DND-41 (cell line): ENCODE measurements around the gene SHROOM3.

Experiments used
- ATAC-seq: fragments of 200-7000 bp; cut with Tn5 transposase; 3 replicates; pipeline ENCODE4 v1.9.1; 2021; ENCODE audit warnings: low read depth; ENCODE audit not compliant: insufficient read depth
- DNase-seq: peaks from one replicate; pipeline ENCODE4 v3.0.0-alpha.2; 2020
- H2AFZ ChIP-seq: 2 replicates; pipeline ENCODE4 v1.6.0; 2012; ENCODE audit warnings: low read depth, low read length
- H3K27ac ChIP-seq: 2 replicates; pipeline ENCODE4 v1.5.1; 2012; ENCODE audit warnings: low read length, inconsistent platforms
- H3K27me3 ChIP-seq: fragments of 200-600 bp; sonication (generic); 2 replicates; pipeline ENCODE4 v1.6.0; 2012; ENCODE audit warnings: low read length, mild to moderate bottlenecking, inconsistent platforms; ENCODE audit not compliant: insufficient read depth, poor library complexity
- H3K36me3 ChIP-seq: 2 replicates; pipeline ENCODE4 v1.5.1; 2012; ENCODE audit warnings: low read length, inconsistent platforms; ENCODE audit not compliant: insufficient read depth
- H3K4me1 ChIP-seq: 2 replicates; pipeline ENCODE4 v1.5.1; 2012; ENCODE audit warnings: mild to moderate bottlenecking, low read length; ENCODE audit not compliant: insufficient read depth
- H3K4me2 ChIP-seq: 2 replicates; pipeline ENCODE4 v1.6.0; 2012; ENCODE audit warnings: mild to moderate bottlenecking, moderate library complexity, low read length, inconsistent platforms; ENCODE audit not compliant: insufficient read depth
- H3K4me3 ChIP-seq, 2 experiments: fragments of 200-600 bp in 1 of 2; shearing (Covaris generic) in 1 of 2; 2 replicates each; pipeline ENCODE4 v1.5.1; 2012 to 2016; ENCODE audit warnings: inconsistent platforms in 2 of 2, low read length in 2 of 2, mild to moderate bottlenecking in 2 of 2, low read depth in 1 of 2, moderate library complexity in 1 of 2
- H3K79me2 ChIP-seq: 2 replicates; pipeline ENCODE4 v1.6.0; 2012; ENCODE audit warnings: low read length, inconsistent platforms; ENCODE audit not compliant: insufficient read depth
- H3K9ac ChIP-seq: 2 replicates; pipeline ENCODE4 v1.6.0; 2012; ENCODE audit warnings: low read depth, mild to moderate bottlenecking, inconsistent platforms, low read length, moderate library complexity
- H3K9me3 ChIP-seq: 2 replicates; pipeline ENCODE4 v1.5.1; 2012; ENCODE audit warnings: low read length, moderate library complexity, mild to moderate bottlenecking, inconsistent platforms; ENCODE audit not compliant: insufficient read depth, severe bottlenecking
- H4K20me1 ChIP-seq: 2 replicates; pipeline ENCODE4 v1.6.0; 2012; ENCODE audit warnings: low read length; ENCODE audit not compliant: insufficient read depth
- EZH2 ChIP-seq: IDR thresholded peaks from 3 replicates; pipeline ENCODE4 v1.6.1; 2012; ENCODE audit warnings: borderline replicate concordance, low read depth, mild to moderate bottlenecking, moderate library complexity, low read length, inconsistent platforms; ENCODE audit not compliant: severe bottlenecking
- TF ChIP-seq, protein P1 (sequence below): IDR thresholded peaks from 2 replicates; pipeline ENCODE4 v1.5.1; 2012; ENCODE audit warnings: borderline replicate concordance, low read length, moderate library complexity, mild to moderate bottlenecking; ENCODE audit not compliant: poor library complexity, severe bottlenecking; ENCODE audit errors: extremely low read depth

Gene SHROOM3

DNA sequence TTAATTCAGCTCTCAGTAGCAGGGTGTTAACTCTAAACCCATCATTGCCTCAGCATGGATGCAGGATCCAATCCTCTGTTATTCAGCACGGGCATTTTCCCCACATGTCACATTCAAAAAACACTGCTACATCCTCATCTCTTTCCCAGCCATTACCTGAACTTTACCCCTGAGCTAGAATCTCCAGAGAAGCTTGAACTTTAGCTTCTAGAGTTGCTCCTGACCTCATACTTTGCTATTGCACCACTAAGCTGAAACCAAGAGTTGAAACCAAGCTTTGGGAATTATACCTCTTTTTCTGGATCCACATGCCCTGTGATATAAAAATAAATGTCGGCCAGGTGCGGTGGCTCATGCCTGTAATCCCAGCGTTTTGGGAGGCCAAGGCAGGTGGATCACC, 90.7 kb downstream of the SHROOM3 start:
- DNase-seq (no peak), ATAC-seq (no peak)
- TF ChIP-seq, protein P1, sequence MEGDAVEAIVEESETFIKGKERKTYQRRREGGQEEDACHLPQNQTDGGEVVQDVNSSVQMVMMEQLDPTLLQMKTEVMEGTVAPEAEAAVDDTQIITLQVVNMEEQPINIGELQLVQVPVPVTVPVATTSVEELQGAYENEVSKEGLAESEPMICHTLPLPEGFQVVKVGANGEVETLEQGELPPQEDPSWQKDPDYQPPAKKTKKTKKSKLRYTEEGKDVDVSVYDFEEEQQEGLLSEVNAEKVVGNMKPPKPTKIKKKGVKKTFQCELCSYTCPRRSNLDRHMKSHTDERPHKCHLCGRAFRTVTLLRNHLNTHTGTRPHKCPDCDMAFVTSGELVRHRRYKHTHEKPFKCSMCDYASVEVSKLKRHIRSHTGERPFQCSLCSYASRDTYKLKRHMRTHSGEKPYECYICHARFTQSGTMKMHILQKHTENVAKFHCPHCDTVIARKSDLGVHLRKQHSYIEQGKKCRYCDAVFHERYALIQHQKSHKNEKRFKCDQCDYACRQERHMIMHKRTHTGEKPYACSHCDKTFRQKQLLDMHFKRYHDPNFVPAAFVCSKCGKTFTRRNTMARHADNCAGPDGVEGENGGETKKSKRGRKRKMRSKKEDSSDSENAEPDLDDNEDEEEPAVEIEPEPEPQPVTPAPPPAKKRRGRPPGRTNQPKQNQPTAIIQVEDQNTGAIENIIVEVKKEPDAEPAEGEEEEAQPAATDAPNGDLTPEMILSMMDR, result no peak
- no peak for TF ChIP-seq EZH2
- Histone ChIP-seq H2AFZ (no peak overlapping the region), H3K27me3 (no peaks in the 10 kb centered on the region), H3K27ac (no peak overlapping the region), H3K4me3 (no peak overlapping the region), H3K9me3 (peaks cover 3% of the 10 kb centered on the region), H4K20me1 (no peaks in the 10 kb centered on the region), H3K9ac (no peak overlapping the region), H3K36me3 (no peaks in the 10 kb centered on the region), H3K4me1 (no peaks in the 10 kb centered on the region), H3K4me2 (no peak overlapping the region), H3K79me2 (no peaks in the 10 kb centered on the region)

DNA sequence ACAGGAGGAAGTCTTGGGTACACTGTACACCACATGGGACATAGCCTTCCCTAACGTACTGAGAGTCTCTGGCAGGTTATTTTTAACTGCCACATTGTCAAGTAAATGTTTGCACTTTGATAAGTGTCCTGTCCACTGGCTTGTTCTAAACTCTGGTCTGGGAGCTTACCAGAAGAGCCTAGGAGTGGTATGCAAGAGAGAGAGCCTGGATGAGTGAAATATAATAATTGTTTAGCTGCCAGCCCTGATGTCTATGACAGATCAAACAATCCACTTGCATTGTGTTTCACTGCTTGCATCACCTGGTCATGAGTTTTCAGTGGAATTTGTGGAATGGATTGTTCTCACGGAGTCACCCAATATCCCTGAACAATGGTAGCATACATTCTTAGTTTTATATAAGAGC, 91.6 kb downstream of the SHROOM3 start:
- TF ChIP-seq EZH2, result no peak
- TF ChIP-seq, protein P1, result no peak
- ATAC-seq (no peak), DNase-seq (no peak)
- Histone ChIP-seq H4K20me1 (no peaks in the 10 kb centered on the region), H3K4me3 (no peak overlapping the region), H3K36me3 (no peaks in the 10 kb centered on the region), H3K9me3 (peaks cover 2% of the 10 kb centered on the region), H3K9ac (no peak overlapping the region), H3K79me2 (no peaks in the 10 kb centered on the region), H3K27me3 (no peaks in the 10 kb centered on the region), H2AFZ (no peak overlapping the region), H3K27ac (no peak overlapping the region), H3K4me1 (no peaks in the 10 kb centered on the region), H3K4me2 (no peak overlapping the region)

DNA sequence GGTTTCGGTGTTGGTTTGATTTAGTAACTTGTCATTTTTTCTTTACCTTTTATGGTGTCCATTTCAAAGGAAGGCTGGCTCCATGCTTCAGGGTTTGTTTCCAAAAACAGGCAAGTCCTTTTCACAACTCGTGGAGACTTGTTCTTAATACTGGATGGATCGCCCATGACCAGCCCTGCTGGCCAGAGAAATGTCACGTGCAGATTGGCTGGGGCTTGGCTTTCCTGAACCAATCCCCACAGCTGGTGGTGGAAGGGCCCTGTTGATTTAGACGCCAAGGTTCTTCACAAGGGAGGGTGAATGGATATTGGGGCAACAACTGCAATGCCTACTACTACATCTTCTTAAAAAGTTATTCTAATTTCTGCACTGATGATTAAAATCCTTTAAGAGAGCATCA, 92.6 kb downstream of the SHROOM3 start:
- Histone ChIP-seq H3K9ac (no peak overlapping the region), H3K4me2 (no peak overlapping the region), H3K27ac (no peak overlapping the region), H3K79me2 (no peaks in the 10 kb centered on the region), H3K27me3 (no peaks in the 10 kb centered on the region), H2AFZ (no peak overlapping the region), H3K4me3 (no peak overlapping the region), H3K9me3 (no peaks in the 10 kb centered on the region), H3K4me1 (no peaks in the 10 kb centered on the region), H4K20me1 (no peaks in the 10 kb centered on the region), H3K36me3 (no peaks in the 10 kb centered on the region)
- DNase-seq (no peak), ATAC-seq (no peak)
- no peak for TF ChIP-seq EZH2
- TF ChIP-seq, protein P1, result no peak

DNA sequence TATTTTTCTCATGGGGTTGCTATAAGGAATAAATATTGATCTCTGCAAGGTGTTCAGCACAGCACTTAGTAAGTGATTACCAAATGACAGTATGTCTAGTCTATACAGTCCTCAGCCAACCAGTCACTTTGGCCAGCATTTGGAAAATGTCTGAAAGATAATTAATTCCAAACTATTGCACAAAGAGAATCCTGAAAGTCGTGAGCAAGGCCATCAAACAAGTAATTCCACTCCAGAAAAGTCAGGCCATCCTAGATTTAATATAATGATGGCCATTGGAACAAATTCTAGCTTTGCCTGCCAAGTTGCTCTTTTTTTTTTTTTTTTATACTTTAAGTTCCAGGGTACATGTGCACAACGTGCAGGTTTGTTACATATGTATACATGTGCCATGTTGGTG, 96.6 kb downstream of the SHROOM3 start:
- no peak for ATAC-seq
- no peaks in the 10 kb centered on the region for H3K79me2 ChIP-seq
- TF ChIP-seq, protein P1, result no peak
- no peak for TF ChIP-seq EZH2

More for the DNA sequence above, 96.6 kb downstream of the SHROOM3 start:
- Histone ChIP-seq H3K4me2 (no peak overlapping the region), H2AFZ (no peak overlapping the region), H4K20me1 (no peaks in the 10 kb centered on the region), H3K36me3 (no peaks in the 10 kb centered on the region), H3K4me3 (no peak overlapping the region), H3K27ac (no peak overlapping the region), H3K4me1 (no peaks in the 10 kb centered on the region), H3K27me3 (no peaks in the 10 kb centered on the region), H3K9ac (no peak overlapping the region), H3K9me3 (no peaks in the 10 kb centered on the region)
- DNase-seq, result no peak
